ENCODE results near the gene TUBA4B.

The TUBA4B gene

DNA sequence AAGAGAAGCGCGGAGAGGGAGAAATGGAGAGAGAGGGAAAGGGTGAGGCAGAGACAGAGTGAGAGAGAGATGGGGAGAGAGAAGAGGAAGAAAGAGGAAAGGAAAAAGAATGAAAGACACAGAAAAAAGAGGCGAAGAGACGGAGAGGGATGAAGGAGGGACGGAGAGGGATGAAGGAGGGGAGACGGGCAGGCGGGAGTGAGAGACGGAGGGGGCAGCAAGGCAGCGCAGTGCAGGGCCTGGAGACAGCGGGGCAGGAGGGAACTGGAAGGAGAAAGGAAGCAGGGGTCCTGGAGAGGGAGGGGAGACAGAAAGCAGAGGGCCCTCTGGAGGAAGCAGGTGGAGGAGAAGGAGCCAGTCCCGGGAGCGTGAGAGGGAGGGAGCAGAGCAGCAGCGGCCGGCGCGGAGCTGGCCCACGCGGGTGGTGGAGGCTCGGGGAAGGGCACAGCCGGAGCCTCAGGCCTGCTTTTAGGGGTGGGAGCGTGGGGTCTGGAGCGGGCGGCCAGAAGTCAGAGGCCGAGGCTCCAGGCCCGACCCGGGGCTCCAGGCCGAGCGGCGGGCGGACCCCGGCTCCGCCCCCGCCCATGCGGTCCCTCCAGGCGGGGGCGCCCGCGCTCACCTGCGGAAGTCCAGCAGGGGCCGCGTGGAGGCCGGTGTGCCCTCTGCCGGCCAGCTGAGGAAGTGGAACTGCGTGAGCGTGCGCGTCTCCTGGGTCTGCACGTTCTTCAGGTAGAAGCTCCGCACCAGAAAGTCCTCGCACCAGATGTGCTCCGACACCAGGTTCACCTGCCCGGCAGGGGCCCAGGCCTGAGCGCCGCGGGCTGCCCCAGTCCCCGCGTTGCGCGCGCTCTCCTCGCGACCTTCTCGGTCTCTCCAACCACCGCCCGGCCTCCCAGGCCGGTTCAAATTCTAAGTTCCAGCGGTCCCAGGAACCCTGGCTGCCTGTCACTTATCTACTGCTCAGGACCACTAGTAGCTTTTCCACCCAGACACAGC is 41.6 kb downstream of the TUBA4B start:
- Histone ChIP-seq H3K9ac (ENCODE audit: low read length in 2 of 2) (peak overlapping the region; percentile 79 to 89), H3K27ac (ENCODE audit: low read length) (peak overlapping the region; percentile 78), H3K36me3 (ENCODE audit: control insufficient read depth in 2 of 2, insufficient read depth in 2 of 2, low read length in 2 of 2) (no peaks in the 10 kb centered on the region), H3K9me3 (ENCODE audit: control insufficient read depth in 2 of 2, low read length in 2 of 2) (no peaks in the 10 kb centered on the region), H3K27me3 (ENCODE audit: control insufficient read depth in 1 of 2, insufficient read depth in 2 of 2, low read length in 2 of 2) (peaks cover 0 to 1% of the 10 kb centered on the region in 2 donors), H3K4me3 (ENCODE audit: low read length in 2 of 2) (peak overlapping the region; percentile 67 to 77), H3K4me1 (ENCODE audit: control insufficient read depth, insufficient read depth, low read length) (peaks cover 26% of the 10 kb centered on the region)

DNA sequence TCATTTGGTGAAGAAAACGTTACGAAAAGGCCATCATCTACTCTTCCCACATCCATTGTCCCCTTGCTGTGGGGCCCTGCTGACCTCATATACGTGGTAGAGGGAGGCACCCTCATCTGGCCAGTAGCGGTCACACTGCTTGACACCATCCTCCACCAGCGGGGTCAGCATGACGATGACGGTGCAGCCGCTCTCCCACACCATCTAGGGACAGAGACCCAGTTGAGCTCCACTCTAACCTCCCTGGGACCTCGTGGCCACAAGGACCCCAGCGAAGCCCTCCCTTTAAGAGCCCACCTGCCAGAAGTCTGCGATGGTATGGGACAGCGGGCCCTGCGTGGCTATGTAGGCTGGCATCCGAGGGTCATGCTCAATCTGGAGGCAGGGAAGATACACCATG is 43.1 kb downstream of the TUBA4B start:
- Histone ChIP-seq H3K9ac (ENCODE audit: low read length in 2 of 2) (no peak overlapping the region), H3K27ac (ENCODE audit: low read length) (no peak overlapping the region), H3K4me3 (ENCODE audit: low read length in 2 of 2) (no peak overlapping the region), H3K36me3 (ENCODE audit: control insufficient read depth in 2 of 2, insufficient read depth in 2 of 2, low read length in 2 of 2) (no peaks in the 10 kb centered on the region), H3K9me3 (ENCODE audit: control insufficient read depth in 2 of 2, low read length in 2 of 2) (no peaks in the 10 kb centered on the region), H3K27me3 (ENCODE audit: control insufficient read depth in 1 of 2, insufficient read depth in 2 of 2, low read length in 2 of 2) (peaks cover 0 to 7% of the 10 kb centered on the region in 2 donors), H3K4me1 (ENCODE audit: control insufficient read depth, insufficient read depth, low read length) (peaks cover 20% of the 10 kb centered on the region)

DNA sequence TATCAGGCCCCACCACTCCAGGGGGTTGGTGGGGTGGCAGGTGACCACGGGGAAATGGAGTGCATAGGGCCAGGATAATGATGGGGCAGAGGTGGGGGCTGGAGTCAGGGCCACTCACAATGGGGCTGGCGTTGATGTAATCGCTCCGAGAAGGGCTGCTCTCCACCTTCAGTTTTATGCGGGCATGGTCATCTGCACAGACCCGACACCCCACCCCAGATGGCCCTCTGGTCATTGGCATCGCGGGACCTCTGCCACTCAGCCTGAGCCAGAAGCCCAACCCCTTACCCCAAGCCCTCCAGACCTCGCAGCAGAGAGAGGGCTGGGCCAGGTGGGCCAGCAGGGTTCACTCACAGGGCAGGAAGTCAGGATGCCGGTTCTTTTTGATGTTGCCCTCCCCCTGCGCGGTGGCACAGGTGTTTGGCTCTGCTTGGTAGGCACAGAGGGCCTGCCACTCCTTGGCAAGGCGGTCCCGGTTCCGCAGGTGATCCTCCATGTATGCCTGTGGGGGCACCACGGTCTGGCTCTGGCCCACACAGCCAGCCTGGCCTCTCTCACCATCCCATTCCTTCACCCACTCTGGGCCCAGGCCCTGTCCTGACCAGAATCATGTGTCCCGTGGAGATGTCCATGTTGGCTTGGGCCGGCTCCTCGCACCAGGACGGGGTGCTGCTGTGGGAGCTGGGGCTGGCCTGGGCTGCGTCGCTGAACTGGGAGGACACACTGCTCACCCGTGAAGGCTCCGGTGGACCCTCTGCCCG is 43.8 kb downstream of the TUBA4B start:
- Histone ChIP-seq H3K27me3 (ENCODE audit: control insufficient read depth in 1 of 2, insufficient read depth in 2 of 2, low read length in 2 of 2) (peaks cover 5 to 9% of the 10 kb centered on the region in 2 donors), H3K27ac (ENCODE audit: low read length) (no peak overlapping the region)

DNA sequence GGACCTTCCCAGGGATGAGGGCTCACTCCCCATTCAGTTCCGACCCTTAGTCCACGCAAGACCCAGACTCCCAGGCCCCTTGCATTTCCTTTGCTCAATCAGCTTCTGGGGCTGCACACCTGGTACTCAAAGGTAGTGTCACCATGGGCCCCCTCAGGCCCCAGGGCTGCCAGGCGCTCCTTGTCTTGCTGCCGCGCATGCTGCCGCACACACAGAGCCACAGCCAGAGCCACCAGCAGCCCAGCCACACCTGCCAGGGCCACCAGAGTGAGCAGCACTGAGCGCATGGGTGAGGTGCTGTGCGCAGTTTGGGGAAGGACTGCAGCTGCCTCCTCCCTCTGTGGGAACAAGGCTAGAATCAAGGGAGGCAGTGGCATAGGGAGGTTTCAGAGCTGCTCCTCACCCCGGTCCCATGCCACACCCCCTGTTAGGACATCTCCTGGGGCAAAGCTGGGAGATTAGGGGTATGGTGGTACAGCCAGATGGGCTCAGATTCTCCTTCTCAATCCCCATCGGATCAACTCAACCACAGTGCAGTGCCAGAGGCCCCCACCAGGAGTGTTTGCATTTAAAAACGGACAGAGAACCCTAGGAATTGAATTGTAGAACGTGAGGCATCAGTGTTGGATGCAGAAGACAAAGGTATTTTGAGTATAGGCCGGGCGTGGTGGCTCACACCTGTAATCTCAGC is 44.9 kb downstream of the TUBA4B start:
- Histone ChIP-seq H3K4me1 (ENCODE audit: control insufficient read depth, insufficient read depth, low read length) (peaks cover 20% of the 10 kb centered on the region), H3K27me3 (ENCODE audit: control insufficient read depth in 1 of 2, insufficient read depth in 2 of 2, low read length in 2 of 2) (peaks cover 5 to 12% of the 10 kb centered on the region in 2 donors), H3K27ac (ENCODE audit: low read length) (no peak overlapping the region), H3K9me3 (ENCODE audit: control insufficient read depth in 2 of 2, low read length in 2 of 2) (no peaks in the 10 kb centered on the region), H3K36me3 (ENCODE audit: control insufficient read depth in 2 of 2, insufficient read depth in 2 of 2, low read length in 2 of 2) (no peaks in the 10 kb centered on the region), H3K9ac (ENCODE audit: low read length in 2 of 2) (no peak overlapping the region), H3K4me3 (ENCODE audit: low read length in 2 of 2) (no peak overlapping the region)

More for the DNA sequence above, 43.8 kb downstream of the TUBA4B start:
- Histone ChIP-seq H3K9ac (ENCODE audit: low read length in 2 of 2) (no peak overlapping the region), H3K9me3 (ENCODE audit: control insufficient read depth in 2 of 2, low read length in 2 of 2) (no peaks in the 10 kb centered on the region), H3K4me1 (ENCODE audit: control insufficient read depth, insufficient read depth, low read length) (peaks cover 20% of the 10 kb centered on the region), H3K36me3 (ENCODE audit: control insufficient read depth in 2 of 2, insufficient read depth in 2 of 2, low read length in 2 of 2) (no peaks in the 10 kb centered on the region), H3K4me3 (ENCODE audit: low read length in 2 of 2) (no peak overlapping the region)

DNA sequence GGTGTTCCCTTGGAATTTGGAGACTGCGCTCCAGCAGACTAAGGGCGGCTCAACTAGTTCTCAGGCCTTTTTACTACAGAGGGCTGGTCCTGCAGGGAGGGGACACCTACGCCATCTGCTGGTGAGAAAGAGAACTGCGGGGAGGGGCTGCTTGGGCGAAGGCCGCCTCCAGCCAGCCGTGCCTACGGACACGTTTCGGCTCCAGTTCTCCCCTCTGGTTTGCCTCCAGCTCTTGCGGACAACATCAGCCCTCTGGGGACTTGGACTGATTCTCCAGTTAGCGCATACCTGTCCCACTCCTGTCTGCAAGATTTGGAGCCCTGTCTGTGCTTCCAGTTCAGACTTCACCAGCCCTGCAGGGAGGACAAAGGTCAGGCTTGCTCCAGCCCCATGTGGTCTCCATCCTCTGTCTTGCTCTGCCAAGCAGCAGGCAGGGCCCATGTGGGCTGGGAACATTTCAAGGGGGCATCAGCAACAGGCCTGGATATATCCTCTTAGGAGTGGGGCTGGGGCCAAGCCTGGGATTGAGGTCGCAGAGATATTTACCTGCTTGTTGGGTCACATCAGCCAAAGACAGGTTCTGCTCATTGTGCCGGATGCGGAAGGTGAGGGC is 45.8 kb downstream of the TUBA4B start:
- peak overlapping the region in 1 of 2 donors; percentile 21 for H3K9ac ChIP-seq (ENCODE audit: low read length in 2 of 2)
- H3K27me3 ChIP-seq (ENCODE audit: control insufficient read depth in 1 of 2, insufficient read depth in 2 of 2, low read length in 2 of 2): peaks cover 7 to 16% of the 10 kb centered on the region in 2 donors
- peaks cover 19% of the 10 kb centered on the region for H3K4me1 ChIP-seq (ENCODE audit: control insufficient read depth, insufficient read depth, low read length)
- no peak overlapping the region for H3K4me3 ChIP-seq (ENCODE audit: low read length in 2 of 2)
- no peaks in the 10 kb centered on the region for H3K36me3 ChIP-seq (ENCODE audit: control insufficient read depth in 2 of 2, insufficient read depth in 2 of 2, low read length in 2 of 2)
- H3K9me3 ChIP-seq (ENCODE audit: control insufficient read depth in 2 of 2, low read length in 2 of 2): no peaks in the 10 kb centered on the region
- H3K27ac ChIP-seq (ENCODE audit: low read length): no peak overlapping the region

DNA sequence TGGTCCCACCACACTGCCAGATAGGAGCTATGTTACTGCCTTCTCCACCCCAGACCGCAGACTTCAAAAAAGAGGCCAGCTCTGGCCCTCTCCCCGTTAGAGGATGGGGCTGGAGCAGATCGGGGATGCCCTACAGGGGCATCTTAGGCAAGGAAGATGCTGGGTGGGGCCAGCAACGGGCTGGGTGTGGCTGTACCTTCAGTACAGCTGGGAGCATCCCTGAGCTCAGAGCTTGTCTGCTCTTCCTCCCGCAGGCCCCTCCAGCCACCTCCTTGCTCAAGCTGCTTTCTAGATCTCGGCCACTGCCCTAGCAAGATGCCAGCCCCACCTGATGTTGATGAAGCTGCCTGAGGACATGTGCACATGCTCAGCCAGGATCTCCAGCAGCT is 46.3 kb downstream of the TUBA4B start:
- Histone ChIP-seq H3K9ac (ENCODE audit: low read length in 2 of 2) (no peak overlapping the region), H3K9me3 (ENCODE audit: control insufficient read depth in 2 of 2, low read length in 2 of 2) (no peaks in the 10 kb centered on the region), H3K27me3 (ENCODE audit: control insufficient read depth in 1 of 2, insufficient read depth in 2 of 2, low read length in 2 of 2) (peaks cover 7 to 17% of the 10 kb centered on the region in 2 donors), H3K36me3 (ENCODE audit: control insufficient read depth in 2 of 2, insufficient read depth in 2 of 2, low read length in 2 of 2) (no peaks in the 10 kb centered on the region), H3K4me3 (ENCODE audit: low read length in 2 of 2) (no peak overlapping the region), H3K4me1 (ENCODE audit: control insufficient read depth, insufficient read depth, low read length) (peaks cover 14% of the 10 kb centered on the region), H3K27ac (ENCODE audit: low read length) (no peak overlapping the region)

DNA sequence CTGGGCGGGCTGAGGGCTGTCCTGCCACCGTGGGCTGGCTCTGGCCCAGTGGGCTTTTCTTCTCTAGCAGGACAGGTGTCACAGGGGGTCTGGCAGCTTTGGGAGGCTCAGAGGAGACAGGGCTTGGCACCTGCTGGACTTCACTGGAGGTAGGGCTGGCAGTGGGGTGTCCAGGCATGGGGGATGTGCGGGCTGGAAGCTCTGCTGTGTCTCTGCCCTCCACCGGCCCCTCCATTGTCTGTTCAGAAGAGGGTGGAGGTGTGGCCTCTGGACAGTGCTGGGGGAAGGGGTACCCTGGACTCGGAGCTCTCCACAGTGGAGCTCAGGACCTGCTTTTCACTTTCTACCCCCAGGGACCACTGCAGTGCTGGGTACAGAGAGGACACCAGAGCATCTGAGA is 47.0 kb downstream of the TUBA4B start:
- no peak overlapping the region for H3K9ac ChIP-seq (ENCODE audit: low read length in 2 of 2)
- H3K4me3 ChIP-seq (ENCODE audit: low read length in 2 of 2): no peak overlapping the region
- H3K27me3 ChIP-seq (ENCODE audit: control insufficient read depth in 1 of 2, insufficient read depth in 2 of 2, low read length in 2 of 2): peaks cover 7 to 17% of the 10 kb centered on the region in 2 donors
- no peaks in the 10 kb centered on the region for H3K9me3 ChIP-seq (ENCODE audit: control insufficient read depth in 2 of 2, low read length in 2 of 2)
- no peak overlapping the region for H3K27ac ChIP-seq (ENCODE audit: low read length)
- peaks cover 8% of the 10 kb centered on the region for H3K4me1 ChIP-seq (ENCODE audit: control insufficient read depth, insufficient read depth, low read length)
- H3K36me3 ChIP-seq (ENCODE audit: control insufficient read depth in 2 of 2, insufficient read depth in 2 of 2, low read length in 2 of 2): no peaks in the 10 kb centered on the region

DNA sequence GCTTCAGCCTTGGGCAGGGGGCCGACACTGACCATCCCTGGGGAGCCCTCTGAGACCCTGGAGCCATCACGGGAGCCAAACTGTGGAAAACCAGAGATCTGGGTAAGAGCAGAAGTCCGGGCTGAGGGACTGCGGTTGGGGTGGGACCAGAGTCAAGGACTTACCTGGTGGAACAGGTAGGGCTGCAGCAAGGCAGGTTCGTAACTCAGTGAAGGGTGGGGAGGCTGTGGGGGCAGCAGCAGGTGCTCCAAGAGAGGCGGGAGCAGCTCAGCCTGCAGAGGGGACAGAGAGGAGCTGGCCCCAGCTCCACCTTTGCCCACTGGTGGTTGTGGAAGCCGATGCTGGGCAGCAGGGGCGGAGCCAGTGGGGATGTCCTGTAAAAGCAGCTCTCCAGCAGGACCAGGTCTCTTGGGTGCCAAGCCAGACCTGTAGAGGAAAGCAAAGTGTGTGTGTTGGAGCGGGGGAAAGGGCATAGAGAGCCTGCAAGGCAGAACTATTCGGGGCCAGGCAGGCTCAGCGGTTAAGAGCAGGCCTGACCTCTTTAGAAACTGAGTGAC is 49.4 kb downstream of the TUBA4B start:
- Histone ChIP-seq H3K27me3 (ENCODE audit: control insufficient read depth in 1 of 2, insufficient read depth in 2 of 2, low read length in 2 of 2) (peaks cover 7 to 27% of the 10 kb centered on the region in 2 donors), H3K36me3 (ENCODE audit: control insufficient read depth in 2 of 2, insufficient read depth in 2 of 2, low read length in 2 of 2) (no peaks in the 10 kb centered on the region), H3K4me1 (ENCODE audit: control insufficient read depth, insufficient read depth, low read length) (peaks cover 6% of the 10 kb centered on the region), H3K9ac (ENCODE audit: low read length in 2 of 2) (no peak overlapping the region), H3K9me3 (ENCODE audit: control insufficient read depth in 2 of 2, low read length in 2 of 2) (no peaks in the 10 kb centered on the region), H3K4me3 (ENCODE audit: low read length in 2 of 2) (no peak overlapping the region), H3K27ac (ENCODE audit: low read length) (no peak overlapping the region)

DNA sequence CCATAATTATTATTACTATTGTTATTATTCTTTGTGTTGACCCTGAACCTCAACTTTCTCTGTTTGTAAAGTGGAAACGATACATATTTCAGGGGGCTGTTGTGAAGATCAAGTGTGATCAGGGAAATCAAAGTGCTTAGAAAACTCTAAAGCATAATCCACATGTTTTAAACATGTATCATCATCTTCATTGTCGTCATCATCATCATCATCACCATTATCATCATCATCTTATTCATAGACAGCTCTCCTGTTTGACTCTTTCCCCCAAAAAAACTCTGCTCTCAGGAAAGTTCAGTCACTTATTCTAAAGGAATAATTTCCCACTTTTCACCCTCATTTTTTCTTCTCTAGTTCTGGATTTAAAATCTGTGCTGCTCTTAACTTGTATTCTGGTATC is 51.2 kb downstream of the TUBA4B start:
- H3K4me1 ChIP-seq (ENCODE audit: control insufficient read depth, insufficient read depth, low read length): no peaks in the 10 kb centered on the region
- no peaks in the 10 kb centered on the region for H3K9me3 ChIP-seq (ENCODE audit: control insufficient read depth in 2 of 2, low read length in 2 of 2)
- no peak overlapping the region for H3K9ac ChIP-seq (ENCODE audit: low read length in 2 of 2)
- no peak overlapping the region for H3K4me3 ChIP-seq (ENCODE audit: low read length in 2 of 2)
- no peaks in the 10 kb centered on the region for H3K36me3 ChIP-seq (ENCODE audit: control insufficient read depth in 2 of 2, insufficient read depth in 2 of 2, low read length in 2 of 2)
- peaks cover 17 to 35% of the 10 kb centered on the region in 2 donors for H3K27me3 ChIP-seq (ENCODE audit: control insufficient read depth in 1 of 2, insufficient read depth in 2 of 2, low read length in 2 of 2)
- no peak overlapping the region for H3K27ac ChIP-seq (ENCODE audit: low read length)

DNA sequence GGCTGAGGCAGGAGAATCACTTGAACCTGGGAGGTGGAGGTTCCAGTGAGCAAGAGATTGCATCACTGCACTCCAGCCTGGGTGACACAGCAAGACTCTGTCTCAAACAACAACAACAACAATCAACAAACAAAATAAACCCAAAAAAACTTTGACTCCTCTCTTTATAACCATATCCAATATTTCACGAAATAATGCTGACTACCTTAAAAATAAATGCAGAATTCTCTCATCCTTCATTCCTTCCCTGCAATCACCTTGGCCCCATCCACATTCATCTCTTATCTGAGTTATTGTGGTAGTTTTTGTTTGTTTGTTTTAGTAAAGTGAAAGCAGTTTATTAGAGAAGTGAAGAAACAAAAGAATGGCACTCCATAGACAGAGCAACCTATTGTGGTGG is 53.0 kb downstream of the TUBA4B start:
- H3K4me1 ChIP-seq (ENCODE audit: control insufficient read depth, insufficient read depth, low read length): no peaks in the 10 kb centered on the region
- peaks cover 29 to 39% of the 10 kb centered on the region in 2 donors for H3K27me3 ChIP-seq (ENCODE audit: control insufficient read depth in 1 of 2, insufficient read depth in 2 of 2, low read length in 2 of 2)
- no peaks in the 10 kb centered on the region for H3K9me3 ChIP-seq (ENCODE audit: control insufficient read depth in 2 of 2, low read length in 2 of 2)

More for the DNA sequence above, 53.0 kb downstream of the TUBA4B start:
- H3K27ac ChIP-seq (ENCODE audit: low read length): no peak overlapping the region
- no peak overlapping the region for H3K4me3 ChIP-seq (ENCODE audit: low read length in 2 of 2)
- H3K9ac ChIP-seq (ENCODE audit: low read length in 2 of 2): no peak overlapping the region
- H3K36me3 ChIP-seq (ENCODE audit: control insufficient read depth in 2 of 2, insufficient read depth in 2 of 2, low read length in 2 of 2): no peaks in the 10 kb centered on the region
